Karpas-422 (cell line): ENCODE measurements around the gene MAEL. TPM values are rescaled to one million over a fixed set of nuclear protein-coding genes. Genes with fewer than 3 reads are reported as not detected.

ENCODE experiments used
- DNase-seq: peaks from one replicate; pipeline ENCODE4 v3.0.0-alpha.2; 2015
- H2AFZ ChIP-seq: fragments of 200-600 bp; sonication (generic); 2 replicates; pipeline ENCODE4 v1.6.1; 2014; ENCODE audit warnings: antibody characterized with exemption, low read length, mixed read lengths
- H3K27ac ChIP-seq: fragments of 200-600 bp; sonication (generic); 2 replicates; pipeline ENCODE4 v1.5.1; 2014; ENCODE audit warnings: mild to moderate bottlenecking, low read length, moderate library complexity
- H3K27me3 ChIP-seq: fragments of 200-600 bp; sonication (generic); 2 replicates; pipeline ENCODE4 v1.6.1; 2014; ENCODE audit warnings: low read length, mixed read lengths
- H3K36me3 ChIP-seq: fragments of 200-600 bp; sonication (generic); 2 replicates; pipeline ENCODE4 v1.6.1; 2014; ENCODE audit warnings: low read length, mixed read lengths; ENCODE audit not compliant: insufficient read depth
- H3K4me1 ChIP-seq: fragments of 200-600 bp; sonication (generic); 2 replicates; pipeline ENCODE4 v1.6.1; 2014; ENCODE audit warnings: mild to moderate bottlenecking, low read length, mixed read lengths
- H3K4me2 ChIP-seq: fragments of 200-600 bp; sonication (generic); 2 replicates; pipeline ENCODE4 v1.6.1; 2014; ENCODE audit warnings: low read length, low read depth, mild to moderate bottlenecking; ENCODE audit not compliant: poor library complexity, severe bottlenecking
- H3K4me3 ChIP-seq: fragments of 200-600 bp; sonication (generic); 2 replicates; pipeline ENCODE4 v1.5.1; 2014; ENCODE audit warnings: mild to moderate bottlenecking, antibody characterized with exemption, low read length, mixed read lengths
- H3K79me2 ChIP-seq: fragments of 200-600 bp; sonication (generic); 2 replicates; pipeline ENCODE4 v1.6.1; 2014; ENCODE audit warnings: mild to moderate bottlenecking, low read length, mixed read lengths
- H3K9ac ChIP-seq: fragments of 200-600 bp; sonication (generic); 2 replicates; pipeline ENCODE4 v1.6.0; 2014; ENCODE audit warnings: low read length
- H3K9me2 ChIP-seq: fragments of 200-600 bp; sonication (generic), shearing (Covaris generic); replicated peaks from 2 replicates; pipeline ENCODE4 v1.6.0; 2014; ENCODE audit warnings: mild to moderate bottlenecking, low read length, moderate library complexity; ENCODE audit not compliant: insufficient read depth
- H3K9me3 ChIP-seq: fragments of 300-700, 200-600 bp; sonication (generic); 2 replicates; pipeline ENCODE4 v1.6.1; 2014; ENCODE audit warnings: low read length, mixed read lengths
- H4K20me1 ChIP-seq: fragments of 200-600 bp; sonication (generic); 2 replicates; pipeline ENCODE4 v1.6.1; 2014; ENCODE audit warnings: mild to moderate bottlenecking, antibody characterized with exemption, low read length, low read depth; ENCODE audit not compliant: insufficient read depth
- total RNA-seq: library from RNA; depleted of rRNA; stranded (reverse); fragments of >200 nt; shearing (Covaris generic); gene quantifications from 2 replicates; pipeline ENCODE4 v1.2.3, GENCODE V29; 2014; ENCODE audit warnings: low replicate concordance

MAEL gene
- total RNA-seq, 1 experiment from 2014 or later = 0.63 TPM

DNA sequence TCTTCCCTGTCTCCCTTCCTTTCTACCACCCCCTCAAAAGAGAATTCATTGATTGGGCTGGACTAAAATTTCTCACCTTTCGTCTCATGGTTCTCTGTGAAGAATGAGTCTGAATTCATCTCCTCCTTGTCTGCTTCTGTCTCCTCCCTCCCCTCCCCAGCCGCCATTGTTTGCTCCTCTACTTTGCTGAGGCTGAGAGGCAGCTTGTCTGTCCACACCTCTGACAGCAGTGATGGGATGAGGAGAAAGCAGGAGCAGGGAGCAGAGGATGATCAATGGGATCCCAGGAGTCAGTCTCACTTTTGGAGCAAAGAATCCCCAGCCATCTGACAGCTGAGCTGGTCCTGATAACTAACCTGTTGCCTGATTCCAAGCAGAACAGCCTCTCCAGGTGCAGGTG, 16.3 kb upstream of the MAEL start:
- Histone ChIP-seq H2AFZ (no peak overlapping the region), H3K36me3 (no peaks in the 10 kb centered on the region), H3K4me1 (peaks cover 67% of the 10 kb centered on the region), H3K9me2 (no peaks in the 10 kb centered on the region), H3K4me2 (peak overlapping the region; percentile 97), H3K27ac (no peak overlapping the region), H3K9ac (peak overlapping the region; percentile 78; the same call in 1 of the 2 replicates), H3K9me3 (no peaks in the 10 kb centered on the region), H3K27me3 (no peaks in the 10 kb centered on the region), H3K79me2 (no peaks in the 10 kb centered on the region), H4K20me1 (no peaks in the 10 kb centered on the region), H3K4me3 (peak overlapping the region; percentile 82; the same call in 1 of the 2 replicates)
- DNase-seq = no peak

GRCh38 chr1:166974647-166975345, 14.3 kb upstream of the MAEL start:
- Histone ChIP-seq H3K4me3 (peak overlapping the region; percentile 82), H4K20me1 (no peaks in the 10 kb centered on the region), H3K4me1 (peaks cover 76% of the 10 kb centered on the region), H3K79me2 (no peaks in the 10 kb centered on the region), H3K27ac (peak overlapping the region; percentile 4; the same call in 1 of the 2 replicates), H3K36me3 (no peaks in the 10 kb centered on the region), H3K9me2 (no peaks in the 10 kb centered on the region), H3K9ac (peak overlapping the region; percentile 78), H3K9me3 (no peaks in the 10 kb centered on the region), H3K27me3 (no peaks in the 10 kb centered on the region), H2AFZ (peak overlapping the region; percentile 80; the same call in 1 of the 2 replicates), H3K4me2 (peak overlapping the region; percentile 97)
- peak; percentile 60 for DNase-seq

DNA sequence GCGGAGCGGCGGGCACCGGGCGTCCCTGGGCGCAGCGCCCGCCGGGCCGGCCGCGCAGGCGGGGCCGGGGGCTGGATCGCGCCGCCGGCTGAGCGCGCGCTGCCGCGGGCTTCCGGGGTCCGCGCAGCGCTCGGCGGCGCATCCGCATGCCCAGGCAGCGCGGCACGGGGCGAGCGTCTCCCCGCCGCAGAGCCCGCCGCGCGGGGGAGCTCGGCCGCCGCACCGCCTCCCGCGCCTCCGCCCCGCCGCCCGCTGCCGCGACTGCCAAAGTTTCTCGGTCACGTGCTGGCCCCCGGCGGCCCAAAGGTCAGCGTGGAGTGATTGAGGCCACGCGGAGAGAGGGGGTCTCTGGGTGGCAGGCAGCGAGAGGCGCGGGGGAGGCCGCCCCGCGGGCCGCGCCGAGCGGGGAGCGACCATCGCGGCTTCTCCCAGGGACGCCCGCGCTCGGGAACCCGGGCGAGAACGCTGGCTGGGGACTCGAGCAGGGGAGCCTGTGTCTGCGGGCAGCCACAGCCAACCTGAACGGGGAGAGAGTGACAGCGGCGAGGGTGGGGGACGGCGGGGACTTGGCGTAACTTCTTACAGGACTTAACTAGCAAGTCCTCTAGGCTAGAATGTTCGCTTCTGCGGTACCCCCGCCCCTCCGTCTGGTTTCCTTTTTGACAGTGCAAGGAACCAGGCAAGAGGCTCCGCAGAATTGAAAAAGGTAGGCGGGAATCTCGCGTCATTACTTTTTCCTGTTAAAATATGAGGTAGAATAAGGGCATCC, 13.5 kb upstream of the MAEL start, which contains the start of gene ILDR2:
Gene ILDR2, minus strand, starts transcription at position 180 of the 769 bp plus-strand sequence. CDS start 272 bp downstream, outside the sequence.
- Histone ChIP-seq H2AFZ (peak within 1 kb of the TSS; percentile 80), H3K27me3 (no peaks in the 10 kb centered on the region), H3K4me1 (peaks cover 74% of the 10 kb centered on the region), H3K9ac (peak within 1 kb of the TSS; percentile 78), H3K9me2 (no peaks in the 10 kb centered on the region), H3K27ac (peak within 1 kb of the TSS; percentile 21; the same call in 1 of the 2 replicates), H3K36me3 (no peaks in the 10 kb centered on the region), H3K4me2 (peak within 1 kb of the TSS; percentile 97), H3K79me2 (no peaks in the 10 kb centered on the region), H4K20me1 (no peaks in the 10 kb centered on the region), H3K9me3 (no peaks in the 10 kb centered on the region), H3K4me3 (peak within 1 kb of the TSS; percentile 82)
- DNase-seq = peak; percentile 73

DNA sequence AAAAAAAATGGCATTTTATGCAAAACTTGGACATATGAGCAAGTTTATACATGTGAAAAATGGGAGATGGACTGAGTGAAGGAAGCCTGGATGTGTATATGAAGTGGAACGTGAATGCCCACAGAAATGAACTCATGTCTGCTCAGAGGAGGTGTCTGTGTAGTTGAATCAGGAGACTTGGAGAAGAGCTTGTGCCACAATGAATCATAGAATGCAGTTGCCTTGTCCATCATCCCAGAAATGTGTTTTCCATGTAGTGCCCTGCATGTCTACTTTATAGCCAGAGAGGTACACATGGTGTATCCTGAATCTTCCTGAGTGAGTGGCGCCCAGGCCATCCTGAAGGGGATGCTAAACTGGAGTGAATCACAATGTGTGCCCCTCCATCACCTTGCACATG, 11.1 kb upstream of the MAEL start:
- H3K9ac ChIP-seq = no peak overlapping the region
- peaks cover 72% of the 10 kb centered on the region for H3K4me1 ChIP-seq
- peak overlapping the region; percentile 20 for H3K4me2 ChIP-seq
- no peaks in the 10 kb centered on the region for H3K79me2 ChIP-seq
- H4K20me1 ChIP-seq = no peaks in the 10 kb centered on the region
- H3K4me3 ChIP-seq = no peak overlapping the region
- no peaks in the 10 kb centered on the region for H3K36me3 ChIP-seq
- H3K27me3 ChIP-seq = no peaks in the 10 kb centered on the region
- H2AFZ ChIP-seq = no peak overlapping the region
- H3K9me2 ChIP-seq = no peaks in the 10 kb centered on the region
- no peaks in the 10 kb centered on the region for H3K9me3 ChIP-seq
- no peak overlapping the region for H3K27ac ChIP-seq
- no peak for DNase-seq

GRCh38 chr1:166978821-166979220, 10.3 kb upstream of the MAEL start:
- Histone ChIP-seq H4K20me1 (no peaks in the 10 kb centered on the region), H3K27me3 (no peaks in the 10 kb centered on the region), H3K4me2 (peak overlapping the region; percentile 20), H3K9me3 (no peaks in the 10 kb centered on the region), H2AFZ (no peak overlapping the region), H3K4me1 (peaks cover 63% of the 10 kb centered on the region), H3K27ac (peak overlapping the region; percentile 56), H3K36me3 (no peaks in the 10 kb centered on the region), H3K4me3 (no peak overlapping the region), H3K79me2 (no peaks in the 10 kb centered on the region), H3K9me2 (no peaks in the 10 kb centered on the region), H3K9ac (peak overlapping the region; percentile 4; the same call in 1 of the 2 replicates)
- peak; percentile 53 for DNase-seq

GRCh38 chr1:166980383-166980782, 8.7 kb upstream of the MAEL start:
- no peak overlapping the region for H3K27ac ChIP-seq
- no peak overlapping the region for H3K4me2 ChIP-seq
- no peak for DNase-seq
- no peaks in the 10 kb centered on the region for H3K79me2 ChIP-seq
- no peak overlapping the region for H3K9ac ChIP-seq
- peaks cover 54% of the 10 kb centered on the region for H3K4me1 ChIP-seq
- no peaks in the 10 kb centered on the region for H4K20me1 ChIP-seq
- no peak overlapping the region for H3K4me3 ChIP-seq
- no peaks in the 10 kb centered on the region for H3K9me3 ChIP-seq
- H3K9me2 ChIP-seq = no peaks in the 10 kb centered on the region
- H3K36me3 ChIP-seq = no peaks in the 10 kb centered on the region
- no peaks in the 10 kb centered on the region for H3K27me3 ChIP-seq
- no peak overlapping the region for H2AFZ ChIP-seq

DNA sequence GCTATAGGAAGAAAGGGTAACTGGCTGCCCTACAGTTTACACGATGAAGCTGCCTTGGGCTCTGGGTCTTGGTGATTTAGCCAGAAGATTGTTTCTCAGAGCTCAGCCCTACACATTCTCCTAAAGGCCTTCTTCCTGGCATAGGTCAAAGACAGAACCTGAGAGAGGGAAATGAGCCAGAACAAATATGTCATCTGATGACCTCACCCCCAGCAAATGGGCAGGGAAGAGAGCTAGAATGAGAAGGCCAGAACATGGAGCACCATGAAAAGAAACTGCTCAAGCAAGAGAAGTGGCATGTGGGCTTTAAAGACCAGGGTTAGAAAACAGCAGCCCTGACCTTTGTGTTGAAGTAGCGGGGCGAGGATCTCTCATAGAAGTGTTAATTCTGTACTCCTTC, 8.3 kb upstream of the MAEL start:
- no peaks in the 10 kb centered on the region for H4K20me1 ChIP-seq
- no peaks in the 10 kb centered on the region for H3K79me2 ChIP-seq
- no peaks in the 10 kb centered on the region for H3K9me2 ChIP-seq
- H3K9ac ChIP-seq = no peak overlapping the region
- no peak for DNase-seq
- no peaks in the 10 kb centered on the region for H3K36me3 ChIP-seq
- H2AFZ ChIP-seq = no peak overlapping the region
- H3K27ac ChIP-seq = no peak overlapping the region
- no peaks in the 10 kb centered on the region for H3K27me3 ChIP-seq
- peaks cover 50% of the 10 kb centered on the region for H3K4me1 ChIP-seq
- H3K4me3 ChIP-seq = no peak overlapping the region
- no peak overlapping the region for H3K4me2 ChIP-seq
- H3K9me3 ChIP-seq = no peaks in the 10 kb centered on the region

DNA sequence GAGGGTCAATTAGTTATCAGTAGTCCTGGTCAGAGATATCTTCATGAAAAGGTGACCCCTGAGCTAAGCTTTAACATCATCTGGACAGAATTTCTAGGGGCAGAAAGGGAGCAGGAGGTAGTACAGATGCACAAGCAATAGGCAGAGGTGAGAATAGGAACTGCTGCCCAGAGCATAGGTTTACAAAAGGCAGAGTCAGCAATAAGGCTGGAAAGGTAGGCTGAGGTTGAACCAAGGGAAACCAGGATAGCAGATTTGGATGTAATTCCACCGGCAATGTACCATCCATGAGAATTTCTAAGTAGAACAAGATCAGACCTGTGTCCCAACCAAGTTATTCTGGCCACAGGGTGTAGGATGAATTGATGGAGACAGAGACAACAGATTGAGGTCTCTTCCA, 7.5 kb upstream of the MAEL start:
- no peaks in the 10 kb centered on the region for H3K27me3 ChIP-seq
- no peak overlapping the region for H3K4me2 ChIP-seq
- peaks cover 43% of the 10 kb centered on the region for H3K4me1 ChIP-seq
- H3K9ac ChIP-seq = no peak overlapping the region
- no peak for DNase-seq
- no peak overlapping the region for H2AFZ ChIP-seq
- H3K4me3 ChIP-seq = no peak overlapping the region
- H3K79me2 ChIP-seq = no peaks in the 10 kb centered on the region
- no peaks in the 10 kb centered on the region for H4K20me1 ChIP-seq
- H3K36me3 ChIP-seq = no peaks in the 10 kb centered on the region
- no peak overlapping the region for H3K27ac ChIP-seq
- no peaks in the 10 kb centered on the region for H3K9me3 ChIP-seq
- H3K9me2 ChIP-seq = no peaks in the 10 kb centered on the region
